Skeletal muscle satellite cell (primary cell): ENCODE results near the gene GRIN2D.

Experiments used
- H3K27me3 ChIP-seq: 2 replicates; pipeline ENCODE4 v1.7.0; 2013; ENCODE audit warnings: low read length; ENCODE audit not compliant: control insufficient read depth, insufficient read depth
- H3K36me3 ChIP-seq: 2 replicates; pipeline ENCODE4 v1.7.0; 2013; ENCODE audit warnings: mild to moderate bottlenecking, control low read depth, low read length; ENCODE audit not compliant: insufficient read depth
- H3K4me1 ChIP-seq: 2 replicates; pipeline ENCODE4 v1.7.0; 2013; ENCODE audit warnings: low read length; ENCODE audit not compliant: control insufficient read depth, insufficient read depth
- H3K4me2 ChIP-seq: 2 replicates; pipeline ENCODE4 v1.7.0; 2013; ENCODE audit warnings: mild to moderate bottlenecking, low read length
- H3K4me3 ChIP-seq: 2 replicates; pipeline ENCODE4 v1.7.0; 2013; ENCODE audit warnings: low read length
- H3K9ac ChIP-seq: 2 replicates; pipeline ENCODE4 v1.7.0; 2013; ENCODE audit warnings: mild to moderate bottlenecking, low read depth, low read length, moderate library complexity
- H3K9me3 ChIP-seq: replicated peaks from 2 replicates; pipeline ENCODE4 v1.7.0; 2013; ENCODE audit warnings: mild to moderate bottlenecking, control low read depth, low read length

GRIN2D gene

DNA sequence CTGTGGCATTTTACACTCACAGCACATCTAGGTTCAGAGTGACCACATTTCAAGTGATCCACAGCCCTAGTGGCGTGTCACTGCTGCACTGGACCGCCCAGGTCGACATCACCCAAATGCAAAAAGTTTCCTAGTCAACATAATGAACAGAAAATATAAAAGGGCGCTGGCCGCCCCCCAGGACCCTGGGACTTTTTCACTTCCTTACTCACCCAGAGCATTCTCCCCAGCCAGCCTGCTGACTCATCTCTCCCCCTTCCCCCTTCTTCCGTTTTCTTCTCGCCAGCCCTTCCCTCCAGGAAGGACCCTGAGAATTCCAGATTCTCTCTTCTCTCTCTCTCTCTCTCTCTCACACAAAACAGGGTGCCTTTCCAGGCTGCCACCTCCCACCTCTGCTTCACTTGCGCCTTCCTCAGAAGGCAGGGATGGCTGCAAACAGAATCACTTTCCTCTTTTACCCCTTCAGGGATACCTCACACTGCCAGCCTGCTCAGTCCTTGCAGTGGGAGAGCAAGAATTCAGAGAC is 31.3 kb downstream of the GRIN2D start:
- peaks cover 7% of the 10 kb centered on the region for H3K4me1 ChIP-seq
- H3K4me2 ChIP-seq, result peak overlapping the region; percentile 72
- no peak overlapping the region for H3K4me3 ChIP-seq
- H3K9me3 ChIP-seq, result no peaks in the 10 kb centered on the region
- H3K27me3 ChIP-seq, result no peaks in the 10 kb centered on the region
- no peaks in the 10 kb centered on the region for H3K36me3 ChIP-seq
- peak overlapping the region; percentile 61 for H3K9ac ChIP-seq

DNA sequence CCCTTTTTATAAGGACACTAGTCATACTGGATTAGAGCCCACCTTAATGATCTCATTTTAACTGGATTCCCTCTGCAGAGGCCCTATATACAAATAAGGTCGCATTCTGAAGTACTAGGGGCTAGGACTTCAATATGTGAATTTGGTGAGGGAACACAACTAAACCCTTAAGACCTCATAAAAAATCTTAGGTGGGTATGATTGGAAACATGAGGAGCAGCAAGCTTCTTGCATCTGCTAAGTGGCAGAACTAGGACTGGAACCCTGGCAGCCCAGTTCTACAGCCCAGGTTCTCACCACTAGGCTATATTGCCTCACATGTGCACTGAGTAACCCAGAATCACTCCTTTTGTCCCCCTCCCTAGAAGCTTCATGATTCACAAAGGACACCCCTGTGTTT is 35.2 kb downstream of the GRIN2D start:
- H3K4me3 ChIP-seq, result no peak overlapping the region
- peaks cover 7% of the 10 kb centered on the region for H3K4me1 ChIP-seq
- H3K4me2 ChIP-seq, result no peak overlapping the region
- H3K36me3 ChIP-seq, result no peaks in the 10 kb centered on the region
- no peak overlapping the region for H3K9ac ChIP-seq
- no peaks in the 10 kb centered on the region for H3K9me3 ChIP-seq
- no peaks in the 10 kb centered on the region for H3K27me3 ChIP-seq

DNA sequence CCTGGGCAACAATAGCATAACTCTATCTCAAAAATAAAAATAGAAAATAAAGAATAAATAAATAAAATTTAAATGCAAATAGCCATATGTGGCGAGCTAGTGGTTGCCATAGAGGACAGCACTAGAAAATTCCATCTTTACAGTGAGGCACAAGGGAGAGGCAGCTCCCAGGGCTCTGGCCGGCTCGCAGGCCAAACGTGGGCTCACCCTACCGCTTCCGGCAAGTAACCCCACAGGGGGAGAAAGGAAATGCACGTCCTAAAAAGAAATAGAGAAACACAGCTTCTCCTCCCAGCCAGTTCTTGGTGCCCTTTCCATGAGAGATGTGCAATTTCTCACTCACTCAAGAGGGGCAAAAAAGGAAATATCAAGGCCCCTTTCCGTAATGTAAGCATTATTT is 39.9 kb downstream of the GRIN2D start:
- no peaks in the 10 kb centered on the region for H3K4me1 ChIP-seq
- H3K9me3 ChIP-seq, result no peaks in the 10 kb centered on the region
- no peak overlapping the region for H3K4me2 ChIP-seq
- no peaks in the 10 kb centered on the region for H3K27me3 ChIP-seq
- H3K4me3 ChIP-seq, result no peak overlapping the region
- no peaks in the 10 kb centered on the region for H3K36me3 ChIP-seq
- H3K9ac ChIP-seq, result no peak overlapping the region

DNA sequence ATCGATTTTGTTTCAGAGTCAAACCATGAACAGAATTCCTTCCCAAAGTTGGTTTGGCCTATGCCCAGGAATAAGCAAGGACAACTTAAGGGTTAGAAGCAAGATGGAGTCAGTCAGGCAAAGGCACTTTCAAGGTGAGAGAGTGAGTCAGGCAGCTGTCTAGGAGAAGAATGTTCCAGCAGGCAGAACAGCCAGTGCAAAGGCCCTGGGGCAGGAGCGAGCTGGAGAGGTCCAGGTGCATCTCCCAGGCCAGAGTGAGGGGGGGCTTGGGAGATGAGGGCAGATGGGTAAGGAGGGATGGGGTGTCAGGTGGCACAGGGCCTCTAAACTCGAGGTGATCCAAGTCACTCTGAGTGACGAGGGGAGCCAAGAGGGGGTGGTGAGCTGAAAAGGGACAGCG is 43.1 kb downstream of the GRIN2D start:
- Histone ChIP-seq H3K27me3 (peaks cover 3% of the 10 kb centered on the region), H3K4me1 (no peaks in the 10 kb centered on the region), H3K4me2 (no peak overlapping the region), H3K9me3 (no peaks in the 10 kb centered on the region), H3K9ac (no peak overlapping the region), H3K36me3 (no peaks in the 10 kb centered on the region), H3K4me3 (no peak overlapping the region)

DNA sequence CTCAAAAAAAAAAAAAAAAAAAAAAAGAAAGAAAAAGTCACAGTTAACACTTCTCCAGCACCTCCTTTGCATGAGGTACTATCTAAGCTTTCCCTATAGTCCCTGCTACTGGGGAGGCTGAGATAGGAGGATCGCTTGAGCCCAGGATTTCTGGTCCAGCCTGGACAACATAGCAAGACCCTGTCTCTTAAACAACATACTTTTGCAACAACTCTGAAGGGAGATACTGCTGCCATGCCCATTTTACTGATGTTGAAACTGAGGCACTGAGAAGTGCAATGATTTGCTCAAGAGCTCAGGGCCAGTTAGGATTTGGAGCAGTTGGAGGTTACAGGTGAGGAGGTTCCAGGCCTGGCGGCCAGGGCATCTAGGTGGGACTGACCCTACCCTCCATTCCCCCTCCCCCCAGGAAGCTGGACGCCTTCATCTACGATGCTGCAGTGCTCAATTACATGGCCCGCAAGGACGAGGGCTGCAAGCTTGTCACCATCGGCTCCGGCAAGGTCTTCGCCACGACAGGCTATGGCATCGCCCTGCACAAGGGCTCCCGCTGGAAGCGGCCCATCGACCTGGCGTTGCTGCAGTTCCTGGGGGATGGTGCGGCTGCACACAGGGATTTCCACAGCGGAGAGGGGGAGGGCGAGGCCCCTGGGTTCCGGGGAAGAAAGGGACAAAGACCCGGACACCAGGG is 48.0 kb downstream of the GRIN2D start:
- H3K4me1 ChIP-seq, result peaks cover 17% of the 10 kb centered on the region
- peaks cover 16% of the 10 kb centered on the region for H3K27me3 ChIP-seq

DNA sequence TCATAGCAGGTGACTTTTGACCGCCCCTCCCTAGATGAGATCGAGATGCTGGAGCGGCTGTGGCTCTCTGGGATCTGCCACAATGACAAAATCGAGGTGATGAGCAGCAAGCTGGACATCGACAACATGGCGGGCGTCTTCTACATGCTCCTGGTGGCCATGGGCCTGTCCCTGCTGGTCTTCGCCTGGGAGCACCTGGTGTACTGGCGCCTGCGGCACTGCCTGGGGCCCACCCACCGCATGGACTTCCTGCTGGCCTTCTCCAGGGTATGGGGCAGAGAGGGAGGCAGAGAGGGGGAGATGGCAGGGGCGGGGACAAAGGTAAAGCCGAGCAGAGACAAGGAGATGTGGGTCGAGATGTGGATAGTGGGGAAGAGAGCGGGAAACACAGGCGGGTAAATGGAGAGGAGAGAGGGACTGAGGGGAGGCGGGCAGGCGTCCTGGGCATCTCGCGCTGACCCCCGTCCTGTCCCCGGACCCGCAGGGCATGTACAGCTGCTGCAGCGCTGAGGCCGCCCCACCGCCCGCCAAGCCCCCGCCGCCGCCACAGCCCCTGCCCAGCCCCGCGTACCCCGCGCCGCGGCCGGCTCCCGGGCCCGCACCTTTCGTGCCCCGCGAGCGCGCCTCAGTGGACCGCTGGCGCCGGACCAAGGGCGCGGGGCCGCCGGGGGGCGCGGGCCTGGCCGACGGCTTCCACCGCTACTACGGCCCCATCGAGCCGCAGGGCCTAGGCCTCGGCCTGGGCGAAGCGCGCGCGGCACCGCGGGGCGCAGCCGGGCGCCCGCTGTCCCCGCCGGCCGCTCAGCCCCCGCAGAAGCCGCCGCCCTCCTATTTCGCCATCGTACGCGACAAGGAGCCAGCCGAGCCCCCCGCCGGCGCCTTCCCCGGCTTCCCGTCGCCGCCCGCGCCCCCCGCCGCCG is 48.9 kb downstream of the GRIN2D start:
- no peak overlapping the region for H3K4me3 ChIP-seq
- peaks cover 16% of the 10 kb centered on the region for H3K27me3 ChIP-seq
- no peak overlapping the region for H3K9ac ChIP-seq

More for the DNA sequence above, 48.0 kb downstream of the GRIN2D start:
- Histone ChIP-seq H3K9ac (no peak overlapping the region), H3K4me3 (no peak overlapping the region), H3K9me3 (no peaks in the 10 kb centered on the region), H3K4me2 (no peak overlapping the region), H3K36me3 (no peaks in the 10 kb centered on the region)

DNA sequence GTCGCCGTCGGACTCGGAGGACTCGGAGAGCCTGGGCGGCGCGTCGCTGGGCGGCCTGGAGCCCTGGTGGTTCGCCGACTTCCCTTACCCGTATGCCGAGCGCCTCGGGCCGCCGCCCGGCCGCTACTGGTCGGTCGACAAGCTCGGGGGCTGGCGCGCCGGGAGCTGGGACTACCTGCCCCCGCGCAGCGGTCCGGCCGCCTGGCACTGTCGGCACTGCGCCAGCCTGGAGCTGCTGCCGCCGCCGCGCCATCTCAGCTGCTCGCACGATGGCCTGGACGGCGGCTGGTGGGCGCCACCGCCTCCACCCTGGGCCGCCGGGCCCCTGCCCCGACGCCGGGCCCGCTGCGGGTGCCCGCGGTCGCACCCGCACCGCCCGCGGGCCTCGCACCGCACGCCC is 49.8 kb downstream of the GRIN2D start:
- Histone ChIP-seq H3K9me3 (no peaks in the 10 kb centered on the region), H3K9ac (no peak overlapping the region), H3K4me2 (peak overlapping the region; percentile 63), H3K36me3 (peaks cover 9% of the 10 kb centered on the region), H3K4me1 (peaks cover 19% of the 10 kb centered on the region), H3K4me3 (peak overlapping the region; percentile 30), H3K27me3 (peaks cover 16% of the 10 kb centered on the region)

More for the DNA sequence above, 48.9 kb downstream of the GRIN2D start:
- H3K36me3 ChIP-seq, result peaks cover 2% of the 10 kb centered on the region
- peaks cover 19% of the 10 kb centered on the region for H3K4me1 ChIP-seq
- no peaks in the 10 kb centered on the region for H3K9me3 ChIP-seq
- H3K4me2 ChIP-seq, result no peak overlapping the region
